ENCODE measurements around the gene PARD6G. TPM values are rescaled to one million over a fixed set of nuclear protein-coding genes. Genes with fewer than 3 reads are reported as not detected.

PARD6G gene
- total RNA-seq, 3 donors from 2014 or later, result 1.9 to 14.4 (median 13.8) TPM

DNA sequence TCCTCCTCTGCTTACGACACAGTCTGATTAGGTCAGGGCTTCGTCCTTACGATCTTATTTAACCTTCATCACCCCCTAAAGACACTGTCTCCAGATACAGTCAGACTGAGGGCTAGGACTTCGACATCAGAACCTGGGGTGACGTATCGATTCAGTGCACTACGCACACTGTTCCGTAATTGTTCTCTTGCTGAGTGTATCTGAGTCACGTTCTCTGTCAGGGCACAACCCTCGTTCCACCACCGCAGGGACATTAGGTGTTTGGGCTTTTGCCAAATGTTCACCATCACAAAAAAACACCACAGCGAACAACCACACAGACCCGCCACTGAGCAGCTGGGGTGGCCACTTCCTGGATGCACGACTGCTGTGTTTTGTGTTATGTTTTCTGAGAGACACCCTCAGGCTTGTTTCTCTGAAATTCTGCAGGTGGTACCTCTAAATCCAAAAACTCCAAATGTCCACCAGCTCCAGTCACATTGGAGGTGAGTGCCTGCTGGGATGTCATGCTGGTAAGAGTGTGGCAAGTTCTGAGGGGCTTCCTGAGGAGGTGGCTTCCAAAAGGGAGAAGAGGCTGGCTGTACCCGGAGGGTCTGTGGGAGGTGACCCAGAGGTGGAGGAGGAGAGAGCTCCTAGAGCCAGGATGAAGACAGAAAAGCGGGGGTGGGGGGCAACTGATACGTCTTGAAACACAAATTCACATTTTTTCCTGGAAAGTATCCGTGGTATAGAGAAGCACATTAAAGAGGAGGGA is 71.7 kb downstream of the PARD6G start:
- Histone ChIP-seq H3K4me3 (no peak overlapping the region), H3K27me3 (no peaks in the 10 kb centered on the region), H3K36me3 (no peaks in the 10 kb centered on the region), H3K27ac (no peak overlapping the region), H3K9me3 (no peaks in the 10 kb centered on the region), H3K4me1 (no peaks in the 10 kb centered on the region)
- TF ChIP-seq POLR2A (IDR thresholded peaks at IDR 0.05), result no peak
- TF ChIP-seq, protein P1, sequence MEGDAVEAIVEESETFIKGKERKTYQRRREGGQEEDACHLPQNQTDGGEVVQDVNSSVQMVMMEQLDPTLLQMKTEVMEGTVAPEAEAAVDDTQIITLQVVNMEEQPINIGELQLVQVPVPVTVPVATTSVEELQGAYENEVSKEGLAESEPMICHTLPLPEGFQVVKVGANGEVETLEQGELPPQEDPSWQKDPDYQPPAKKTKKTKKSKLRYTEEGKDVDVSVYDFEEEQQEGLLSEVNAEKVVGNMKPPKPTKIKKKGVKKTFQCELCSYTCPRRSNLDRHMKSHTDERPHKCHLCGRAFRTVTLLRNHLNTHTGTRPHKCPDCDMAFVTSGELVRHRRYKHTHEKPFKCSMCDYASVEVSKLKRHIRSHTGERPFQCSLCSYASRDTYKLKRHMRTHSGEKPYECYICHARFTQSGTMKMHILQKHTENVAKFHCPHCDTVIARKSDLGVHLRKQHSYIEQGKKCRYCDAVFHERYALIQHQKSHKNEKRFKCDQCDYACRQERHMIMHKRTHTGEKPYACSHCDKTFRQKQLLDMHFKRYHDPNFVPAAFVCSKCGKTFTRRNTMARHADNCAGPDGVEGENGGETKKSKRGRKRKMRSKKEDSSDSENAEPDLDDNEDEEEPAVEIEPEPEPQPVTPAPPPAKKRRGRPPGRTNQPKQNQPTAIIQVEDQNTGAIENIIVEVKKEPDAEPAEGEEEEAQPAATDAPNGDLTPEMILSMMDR (IDR thresholded peaks at IDR 0.05), result no peak
- no peak for DNase-seq (ENCODE audit: low spot score in 2 of 2)
- intact Hi-C loops (cut with DNase I; ENCODE audit: low total_unique reads), result no loop called here

- TF ChIP-seq POLR2AphosphoS5 (IDR thresholded peaks at IDR 0.05) (no peak), POLR2A (IDR thresholded peaks at IDR 0.05) (no peak)
- TF ChIP-seq, protein P1 (IDR thresholded peaks at IDR 0.05), result no peak
- H3K27me3 ChIP-seq, result no peaks in the 10 kb centered on the region
- H3K4me3 ChIP-seq, result no peak overlapping the region
- H3K9me3 ChIP-seq, result no peaks in the 10 kb centered on the region
- no peaks in the 10 kb centered on the region for H3K36me3 ChIP-seq
- no peak overlapping the region for H3K27ac ChIP-seq
- no peaks in the 10 kb centered on the region for H3K4me1 ChIP-seq
- DNase-seq (ENCODE audit: low spot score in 2 of 2), result no peak
- intact Hi-C loops (cut with DNase I; ENCODE audit: low total_unique reads), result no loop called here
Measured at GRCh38 chr18:80173060-80173459, 74.3 kb downstream of the PARD6G start.

DNA sequence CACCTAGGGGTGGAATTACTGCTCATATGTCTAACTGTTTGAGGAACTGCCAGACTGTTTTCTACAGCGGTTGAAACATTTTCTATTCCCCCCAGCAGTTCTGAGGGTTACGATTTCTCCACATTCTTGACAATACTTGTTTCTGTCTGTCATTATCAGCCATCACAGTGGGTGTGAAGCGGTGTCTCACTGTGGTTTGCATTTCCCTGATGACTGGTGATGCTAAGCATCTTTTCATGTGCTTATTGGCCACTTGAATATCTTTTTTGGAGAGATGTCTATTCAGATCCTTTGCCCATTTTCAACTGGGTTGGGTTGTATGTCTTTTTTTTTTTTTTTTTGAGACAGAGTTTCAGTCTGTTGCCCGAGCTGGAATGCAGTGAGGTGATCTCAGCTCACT is 75.3 kb downstream of the PARD6G start:
- TF ChIP-seq POLR2AphosphoS5 (IDR thresholded peaks at IDR 0.05), result no peak
- TF ChIP-seq POLR2A (IDR thresholded peaks at IDR 0.05), result no peak
- TF ChIP-seq, protein P1 (IDR thresholded peaks at IDR 0.05), result no peak
- no peaks in the 10 kb centered on the region for H3K9me3 ChIP-seq
- intact Hi-C loops (cut with DNase I; ENCODE audit: low total_unique reads), result no loop called here
- no peaks in the 10 kb centered on the region for H3K27me3 ChIP-seq
- H3K4me3 ChIP-seq, result no peak overlapping the region
- DNase-seq (ENCODE audit: low spot score in 2 of 2), result no peak
- H3K36me3 ChIP-seq, result no peaks in the 10 kb centered on the region
- no peak overlapping the region for H3K27ac ChIP-seq
- no peaks in the 10 kb centered on the region for H3K4me1 ChIP-seq

DNA sequence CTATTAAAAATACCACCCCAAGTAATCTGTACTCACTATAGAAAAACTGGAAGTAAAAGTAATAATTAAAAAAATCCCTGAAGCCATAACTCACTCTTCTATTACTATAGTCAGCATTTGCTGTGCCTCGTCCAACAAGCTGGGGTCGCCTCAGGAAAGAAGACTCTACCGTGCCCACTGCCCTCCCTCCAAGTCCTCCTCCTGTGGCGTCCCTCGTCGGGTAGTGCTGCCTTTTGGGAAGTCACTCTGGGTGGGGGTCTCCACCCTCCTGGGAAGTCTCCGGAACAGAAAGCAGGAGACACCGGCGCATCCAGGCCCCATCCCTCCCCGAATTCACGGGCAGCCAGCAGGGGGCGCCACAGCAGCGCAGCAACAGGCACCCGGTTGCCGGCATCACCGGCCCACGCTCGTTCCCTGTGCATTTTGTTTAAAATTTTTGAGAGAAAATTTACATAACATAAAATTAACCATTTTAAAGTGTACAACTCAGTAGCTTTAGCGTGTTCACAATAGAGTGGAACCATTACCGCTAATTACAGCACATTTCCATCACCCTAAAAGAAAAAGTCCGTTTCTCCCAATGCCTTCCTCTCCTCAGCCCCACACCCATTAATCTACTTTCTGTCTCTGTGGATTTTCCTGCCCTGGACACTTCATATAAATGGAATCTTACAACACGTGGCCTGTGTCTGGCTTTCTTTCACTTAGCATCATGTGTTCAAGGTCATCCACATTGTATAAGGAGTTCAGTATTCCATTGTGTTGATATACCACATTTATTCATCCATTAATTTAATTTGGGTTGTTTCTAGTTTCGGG is 76.1 kb downstream of the PARD6G start:
- peak overlapping the region; percentile 22 to 54 (median 42) for H3K4me3 ChIP-seq
- no peaks in the 10 kb centered on the region for H3K36me3 ChIP-seq
- H3K27ac ChIP-seq, result no peak overlapping the region
- H3K27me3 ChIP-seq, result no peaks in the 10 kb centered on the region
- DNase-seq (ENCODE audit: low spot score in 2 of 2), result peak in 1 of 2 donors; percentile 73
- H3K4me1 ChIP-seq, result no peaks in the 10 kb centered on the region
- intact Hi-C loops (cut with DNase I; ENCODE audit: low total_unique reads), result no loop called here
- H3K9me3 ChIP-seq, result no peaks in the 10 kb centered on the region
- TF ChIP-seq, protein P1 (IDR thresholded peaks at IDR 0.05), result peak; percentile 68 to 85 (median 81)
- TF ChIP-seq POLR2AphosphoS5 (IDR thresholded peaks at IDR 0.05), result no peak
